IMR-90 (cell line): ENCODE results near the gene ZBTB7B. TPM values are rescaled to one million over a fixed set of nuclear protein-coding genes. Genes with fewer than 3 reads are reported as not detected.
A peak's percentile ranks its signal among the peaks of the same experiment; 100 is the strongest.

Experiments
- ATAC-seq: fragments of 200-7000 bp; cut with Tn5 transposase; 2 replicates; pipeline ENCODE4 v1.9.1; 2020; ENCODE audit warnings: low read depth, mild to moderate bottlenecking, moderate library complexity
- BruUV-seq: library from RNA; stranded (reverse); fragments of 400-500 nt; replicated peaks from 2 replicates; lab custom pipeline; 2021; lab: Mats Ljungman, UMichigan
- CTCF ChIA-PET: fragments of 300-600 bp; formaldehyde crosslinking; extraction: SDS; loops from one replicate; lab custom pipeline; 2021; ENCODE audit warnings: antibody characterized with exemption; lab: Yijun Ruan, JAX
- POLR2A ChIA-PET: fragments of 300-600 bp; sonication (Branson Sonifier 250); formaldehyde crosslinking; loops from one replicate; lab custom pipeline; 2022; ENCODE audit warnings: antibody characterized with exemption; ENCODE audit not compliant: unreplicated experiment; lab: Charles Lee
- DNase-seq: peaks from one replicate; pipeline ENCODE4 v3.0.0; 2013
- H2AFZ ChIP-seq: replicated peaks from 2 replicates; pipeline ENCODE3; 2013; ENCODE audit warnings: low read length, mild to moderate bottlenecking; ENCODE audit not compliant: poor library complexity
- H2AK5ac ChIP-seq: 2 replicates; pipeline ENCODE4 v1.6.1; 2013; ENCODE audit warnings: low read depth, low read length, inconsistent platforms
- H2AK9ac ChIP-seq: replicated peaks from 2 replicates; pipeline ENCODE3; 2013; ENCODE audit warnings: mild to moderate bottlenecking, low read depth, low read length, moderate library complexity; ENCODE audit not compliant: poor library complexity
- H2BK120ac ChIP-seq: 2 replicates; pipeline ENCODE4 v1.6.1; 2013; ENCODE audit warnings: low read depth, low read length, inconsistent platforms
- H2BK15ac ChIP-seq: 3 replicates; pipeline ENCODE4 v1.6.1; 2013; ENCODE audit warnings: low read depth, low read length, inconsistent platforms
- H2BK20ac ChIP-seq: 2 replicates; pipeline ENCODE4 v1.6.1; 2013; ENCODE audit warnings: low read depth, mild to moderate bottlenecking, inconsistent platforms, low read length, moderate library complexity
- H2BK5ac ChIP-seq: 2 replicates; pipeline ENCODE4 v1.6.1; 2013; ENCODE audit warnings: mild to moderate bottlenecking, low read depth, low read length, inconsistent platforms; ENCODE audit not compliant: poor library complexity, severe bottlenecking
- H3K14ac ChIP-seq: replicated peaks from 2 replicates; pipeline ENCODE4 v1.6.1; 2013; ENCODE audit warnings: low read depth, low read length, inconsistent platforms
- H3K18ac ChIP-seq: 2 replicates; pipeline ENCODE4 v1.6.1; 2013; ENCODE audit warnings: low read depth, low read length, control low read depth
- H3K23ac ChIP-seq: 2 replicates; pipeline ENCODE4 v1.6.1; 2013; ENCODE audit warnings: low read depth, low read length, inconsistent platforms
- H3K27ac ChIP-seq: 2 replicates; pipeline ENCODE4 v1.5.1; 2013; ENCODE audit warnings: mild to moderate bottlenecking, control low read depth, low read length; ENCODE audit not compliant: insufficient read depth
- H3K27me3 ChIP-seq: 2 replicates; pipeline ENCODE4 v1.6.1; 2013; ENCODE audit warnings: low read length; ENCODE audit not compliant: control insufficient read depth, insufficient read depth
- H3K36me3 ChIP-seq: 2 replicates; pipeline ENCODE4 v1.6.1; 2013; ENCODE audit warnings: low read length, mixed read lengths; ENCODE audit not compliant: control insufficient read depth, insufficient read depth
- H3K4ac ChIP-seq: 2 replicates; pipeline ENCODE4 v1.6.1; 2013; ENCODE audit warnings: low read depth, low read length, inconsistent platforms
- H3K4me1 ChIP-seq: 2 replicates; pipeline ENCODE4 v1.6.1; 2013; ENCODE audit warnings: low read length, mixed read lengths; ENCODE audit not compliant: control insufficient read depth, insufficient read depth
- H3K4me2 ChIP-seq: 2 replicates; pipeline ENCODE4 v1.6.1; 2013; ENCODE audit warnings: low read depth, mild to moderate bottlenecking, control low read depth, low read length, moderate library complexity
- H3K4me3 ChIP-seq: 2 replicates; pipeline ENCODE4 v1.5.1; 2013; ENCODE audit warnings: low read depth, mild to moderate bottlenecking, control low read depth, low read length, moderate library complexity; ENCODE audit not compliant: insufficient read depth
- H3K56ac ChIP-seq: 2 replicates; pipeline ENCODE4 v1.6.1; 2013; ENCODE audit warnings: low read length, inconsistent platforms; ENCODE audit not compliant: insufficient read depth; ENCODE audit errors: extremely low read depth
- H3K79me1 ChIP-seq, 2 experiments: 2 replicates each; pipeline ENCODE4 v1.6.1; 2013; ENCODE audit warnings: low read length in 2 of 2, inconsistent platforms in 1 of 2, low read depth in 1 of 2
- H3K9ac ChIP-seq: 2 replicates; pipeline ENCODE4 v1.6.1; 2013; ENCODE audit warnings: low read depth, low read length, control low read depth
- H3K9me1 ChIP-seq: 2 replicates; pipeline ENCODE4 v1.6.1; 2013; ENCODE audit warnings: low read length, inconsistent platforms; ENCODE audit not compliant: insufficient read depth
- H3K9me3 ChIP-seq: 2 replicates; pipeline ENCODE4 v1.6.1; 2013; ENCODE audit warnings: low read length; ENCODE audit not compliant: control insufficient read depth, insufficient read depth
- H4K20me1 ChIP-seq: 2 replicates; pipeline ENCODE4 v1.6.1; 2013; ENCODE audit warnings: low read length, inconsistent platforms; ENCODE audit not compliant: insufficient read depth
- H4K5ac ChIP-seq: 2 replicates; pipeline ENCODE4 v1.6.1; 2013; ENCODE audit warnings: mild to moderate bottlenecking, low read depth, low read length, control low read depth
- H4K8ac ChIP-seq, 2 experiments: 2 replicates each; pipeline ENCODE4 v1.6.1; 2013; ENCODE audit warnings: low read depth in 2 of 2, low read length in 2 of 2, control low read depth in 1 of 2, inconsistent platforms in 1 of 2
- H4K91ac ChIP-seq: 2 replicates; pipeline ENCODE4 v1.6.1; 2013; ENCODE audit warnings: low read depth, low read length, inconsistent platforms; ENCODE audit not compliant: insufficient read depth
- MAZ ChIP-seq: IDR thresholded peaks from 2 replicates; pipeline ENCODE4 v1.6.1; 2012; ENCODE audit warnings: low read depth, mild to moderate bottlenecking, low read length, improper control_type of control experiment, moderate library complexity, borderline replicate concordance
- POLR2A ChIP-seq: IDR thresholded peaks from 2 replicates; pipeline ENCODE4 v1.6.1; 2012; ENCODE audit warnings: mild to moderate bottlenecking, low read depth, low read length
- RAD21 ChIP-seq: IDR thresholded peaks from 2 replicates; pipeline ENCODE4 v1.6.1; 2012; ENCODE audit warnings: low read length, improper control_type of control experiment
- RCOR1 ChIP-seq: IDR thresholded peaks from 2 replicates; pipeline ENCODE4 v1.6.1; 2012; ENCODE audit warnings: mild to moderate bottlenecking, low read length, improper control_type of control experiment; ENCODE audit not compliant: insufficient replicate concordance
- RFX5 ChIP-seq: IDR thresholded peaks from 2 replicates; pipeline ENCODE4 v1.8.0; 2012; ENCODE audit warnings: low read depth, mild to moderate bottlenecking, low read length, moderate library complexity
- WGBS, 2 experiments: methylation state at CpG; one replicate each; pipeline versions ENCODE4 v1.1.5 to v1.1.7; 2013; ENCODE audit warnings: missing lambda C conversion rate in 2 of 2; ENCODE audit not compliant: insufficient read length in 1 of 2; ENCODE audit errors: extremely low coverage in 2 of 2; 5-methylcytosine and 5-hydroxymethylcytosine counted together
- dilution Hi-C: fragments of 300-500 bp; cut with HindIII; formaldehyde crosslinking; loops from one replicate; pipeline ENCODE4 v1.14.3; 2018; ENCODE audit warnings: low sequenced_read_pairs; ENCODE audit not compliant: unreplicated experiment
- in situ Hi-C: fragments of 300-500 bp; cut with MboI; formaldehyde crosslinking; loops from 3 replicates; pipeline ENCODE4 v1.14.3; 2019; ENCODE audit warnings: low sequenced_read_pairs, inconsistent platforms, mixed read lengths
- intact Hi-C: fragments of 100-400 bp; cut with micrococcal nuclease; formaldehyde crosslinking; loops from 2 replicates; pipeline ENCODE4 v1.10.0; 2022
- polyA plus RNA-seq, 3 experiments: library from polyadenylated mRNA; depleted of rRNA; stranded (reverse); fragments of >200 nt; gene quantifications; 2 replicates each; pipeline ENCODE4 v1.2.3, GENCODE V29; 2012; ENCODE audit warnings: low replicate concordance in 1 of 3
- total RNA-seq: library from RNA; depleted of rRNA; stranded (reverse); fragments of >200 nt; gene quantifications from 2 replicates; pipeline ENCODE4 v1.2.3, GENCODE V29; 2012

ZBTB7B gene
- total and polyA plus RNA-seq, 2 of the 4 experiments (the other 2 are of a cell fraction): 7.7 to 17.4 TPM

DNA sequence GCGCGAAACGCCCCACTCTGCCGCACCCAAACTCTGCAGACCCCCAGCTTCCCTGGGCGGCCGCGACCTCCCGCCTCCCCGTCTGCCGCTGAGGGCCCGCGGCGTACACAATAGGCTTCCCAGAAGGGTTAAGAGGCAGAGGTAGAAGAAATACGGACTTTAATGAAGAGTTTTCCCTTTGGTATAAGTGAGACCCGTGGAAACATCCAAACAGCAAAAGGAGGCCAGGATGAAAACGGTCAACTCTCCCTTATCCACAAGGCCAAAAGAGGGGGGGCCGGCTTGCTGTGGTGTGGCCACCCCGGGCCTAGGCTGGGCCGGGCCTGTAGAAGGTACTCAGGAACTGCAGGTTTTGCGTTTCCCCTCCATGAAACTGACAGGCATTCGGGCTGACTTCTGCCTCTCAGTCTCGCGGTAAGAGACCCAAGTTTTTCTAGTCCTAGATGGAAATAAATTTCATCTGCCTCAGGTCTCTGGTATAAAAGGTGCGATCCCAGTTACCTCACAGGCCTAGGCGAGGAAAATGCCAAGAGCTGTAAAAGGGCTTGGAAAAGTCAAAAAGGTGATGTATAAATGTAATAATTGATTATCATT lies 40.3 kb upstream of the ZBTB7B start:
- POLR2A ChIA-PET: interaction anchor here (2.5 kb wide), 1 partner anchor 8 kb away, joined by 17 read pairs; the partner anchor contains the start of gene SHC1
- dilution Hi-C loops (no loop called here), in situ Hi-C loops (no loop called here), intact Hi-C loops (no loop called here)
- peak overlapping the region; percentile 79 to 88 for H4K8ac ChIP-seq
- peak overlapping the region; percentile 57; the same call in 1 of the 2 replicates for H3K56ac ChIP-seq
- no peak for TF ChIP-seq RAD21
- TF ChIP-seq POLR2A: no peak
- no peak for TF ChIP-seq RFX5
- TF ChIP-seq MAZ: no peak
- TF ChIP-seq RCOR1: no peak
- 0 out of 2 replicates have a peak, but pooled peaks have one; percentile 0 for ATAC-seq
- peaks cover 6% of the 10 kb centered on the region for H3K4me1 ChIP-seq
- peak overlapping the region; percentile 86 for H3K4me3 ChIP-seq
- no peaks in the 10 kb centered on the region for H3K9me3 ChIP-seq
- WGBS, 2 experiments: 17% methylated on average over 6 of the region's 25 CpGs; no CpG with 5 or more reads in 1 of the 2 experiments
- H3K23ac ChIP-seq: peak overlapping the region; percentile 86; the same call in 1 of the 2 replicates
- no peaks in the 10 kb centered on the region for H3K27me3 ChIP-seq
- peak overlapping the region; percentile 89 for H3K9ac ChIP-seq
- H3K4ac ChIP-seq: peak overlapping the region; percentile 74
- peak overlapping the region; percentile 98 for H2AFZ ChIP-seq
- peaks cover 56% of the 10 kb centered on the region for H3K36me3 ChIP-seq
- peak overlapping the region; percentile 71 for H3K14ac ChIP-seq
- peak overlapping the region; percentile 53 for H4K91ac ChIP-seq
- H4K20me1 ChIP-seq: peaks cover 25% of the 10 kb centered on the region
- H4K5ac ChIP-seq: peak overlapping the region; percentile 81
- H3K9me1 ChIP-seq: no peaks in the 10 kb centered on the region
- H2BK20ac ChIP-seq: no peak overlapping the region
- H2BK5ac ChIP-seq: peak overlapping the region; percentile 98
- H3K18ac ChIP-seq: no peak overlapping the region
- no peak overlapping the region; the same call in 2 of the 3 replicates for H2BK15ac ChIP-seq
- H3K79me1 ChIP-seq: peaks cover 29 to 67% of the 10 kb centered on the region in 2 experiments
- CTCF ChIA-PET: no interaction called here
- H2BK120ac ChIP-seq: peak overlapping the region; percentile 38
- peak overlapping the region; percentile 83 for H3K4me2 ChIP-seq
- BruUV-seq: no TSS peak
- peak overlapping the region; percentile 96 for H3K27ac ChIP-seq
- peak; percentile 22 for DNase-seq
- peak overlapping the region; percentile 79 for H2AK5ac ChIP-seq
- peak overlapping the region; percentile 100 for H2AK9ac ChIP-seq
